CD14-positive monocyte (primary cell): ENCODE results near the gene MCM10. TPM values are rescaled to one million over a fixed set of nuclear protein-coding genes. Genes with fewer than 3 reads are reported as not detected.
A peak's percentile ranks its signal among the peaks of the same experiment; 100 is the strongest.

Experiments
- DNase-seq, 3 donors: peaks; one replicate each; pipeline ENCODE4 v3.0.0-alpha.2; 2011 to 2022
- H2AFZ ChIP-seq: 2 replicates; pipeline ENCODE4 v1.6.0; 2012; ENCODE audit warnings: mild to moderate bottlenecking, low read depth, low read length, inconsistent platforms; ENCODE audit not compliant: insufficient read depth, poor library complexity, severe bottlenecking
- H3K27ac ChIP-seq, 2 donors: 1 replicate in 1 of 2; 2 replicates in 1 of 2; pipeline ENCODE4 v1.5.1; 2012 to 2013; ENCODE audit warnings: low read length in 2 of 2, control low read depth in 1 of 2, inconsistent platforms in 1 of 2, low read depth in 1 of 2, mild to moderate bottlenecking in 1 of 2
- H3K27me3 ChIP-seq, 2 donors: one replicate each; pipeline versions ENCODE4 v1.6.0 to v1.6.1; 2011 to 2013; ENCODE audit warnings: low read length in 2 of 2; ENCODE audit not compliant: control insufficient read depth in 2 of 2, insufficient read depth in 2 of 2
- H3K36me3 ChIP-seq, 2 donors: replicated peaks in 1 of 2; 1 replicate in 1 of 2; 2 replicates in 1 of 2; pipeline versions ENCODE4 v1.5.1 to v1.6.1; 2012 to 2013; ENCODE audit warnings: low read length in 2 of 2, control low read depth in 1 of 2, inconsistent platforms in 1 of 2, mild to moderate bottlenecking in 1 of 2; ENCODE audit not compliant: insufficient read depth in 2 of 2, control insufficient read depth in 1 of 2
- H3K4me1 ChIP-seq, 2 donors: 1 replicate in 1 of 2; 2 replicates in 1 of 2; pipeline versions ENCODE4 v1.5.1 to v1.6.1; 2012 to 2013; ENCODE audit warnings: low read length in 2 of 2, control low read depth in 1 of 2, inconsistent platforms in 1 of 2, mild to moderate bottlenecking in 1 of 2, moderate library complexity in 1 of 2; ENCODE audit not compliant: insufficient read depth in 2 of 2, control insufficient read depth in 1 of 2
- H3K4me2 ChIP-seq: replicated peaks from 2 replicates; pipeline ENCODE3; 2012; ENCODE audit warnings: low read length, moderate library complexity, mild to moderate bottlenecking; ENCODE audit not compliant: poor library complexity, severe bottlenecking; ENCODE audit errors: extremely low read depth
- H3K4me3 ChIP-seq, 3 experiments: fragments of 200-600 bp in 1 of 3; sonication (generic) in 1 of 3; replicated peaks in 1 of 3; 1 replicate in 2 of 3; 2 replicates in 1 of 3; pipeline ENCODE4 v1.5.1; 2011 to 2013; ENCODE audit warnings: low read length in 3 of 3, mild to moderate bottlenecking in 3 of 3, control low read depth in 2 of 3, low read depth in 2 of 3, inconsistent platforms in 1 of 3, moderate library complexity in 1 of 3
- H3K79me2 ChIP-seq: 2 replicates; pipeline ENCODE4 v1.6.0; 2012; ENCODE audit warnings: mild to moderate bottlenecking, control low read depth, inconsistent platforms, low read length, moderate library complexity; ENCODE audit not compliant: insufficient read depth
- H3K9ac ChIP-seq: 2 replicates; pipeline ENCODE4 v1.6.0; 2017; ENCODE audit warnings: low read length, mild to moderate bottlenecking; ENCODE audit not compliant: insufficient read depth, poor library complexity, severe bottlenecking
- H3K9me3 ChIP-seq, 2 donors: replicated peaks in 1 of 2; 1 replicate in 1 of 2; 2 replicates in 1 of 2; pipeline versions ENCODE4 v1.5.1 to v1.6.1; 2012 to 2013; ENCODE audit warnings: low read length in 2 of 2, control low read depth in 1 of 2; ENCODE audit not compliant: control insufficient read depth in 1 of 2, insufficient read depth in 1 of 2
- H4K20me1 ChIP-seq: 2 replicates; pipeline ENCODE4 v1.6.0; 2012; ENCODE audit warnings: mild to moderate bottlenecking, low read length, control low read depth, moderate library complexity; ENCODE audit not compliant: insufficient read depth
- H3K27ac Mint-ChIP-seq, 7 donors: one replicate each; pipeline ENCODE4 v1.8.0; 2020; ENCODE audit warnings: mild to moderate bottlenecking in 7 of 7, mixed read lengths in 7 of 7, moderate library complexity in 6 of 7, inconsistent platforms in 2 of 7
- H3K27me3 Mint-ChIP-seq, 3 donors: one replicate each; pipeline ENCODE4 v1.8.0; 2021 to 2022; ENCODE audit warnings: low read depth in 3 of 3, mild to moderate bottlenecking in 3 of 3, mixed read lengths in 3 of 3, moderate library complexity in 3 of 3, inconsistent platforms in 1 of 3
- H3K36me3 Mint-ChIP-seq, 2 donors: one replicate each; pipeline ENCODE4 v1.8.0; 2020; ENCODE audit warnings: mixed read lengths in 2 of 2, inconsistent platforms in 1 of 2, mild to moderate bottlenecking in 1 of 2
- H3K4me1 Mint-ChIP-seq: one replicate; pipeline ENCODE4 v1.8.0; 2020; ENCODE audit warnings: mild to moderate bottlenecking, mixed read lengths
- H3K4me3 Mint-ChIP-seq, 2 donors: one replicate each; pipeline ENCODE4 v1.8.0; 2020; ENCODE audit warnings: mild to moderate bottlenecking in 2 of 2, mixed read lengths in 2 of 2, moderate library complexity in 1 of 2
- H3K9me3 Mint-ChIP-seq, 7 donors: one replicate each; pipeline ENCODE4 v1.8.0; 2020 to 2022; ENCODE audit warnings: mixed read lengths in 7 of 7, mild to moderate bottlenecking in 6 of 7, moderate library complexity in 6 of 7, inconsistent platforms in 2 of 7
- WGBS: methylation state at CpG from one replicate; pipeline ENCODE4 v1.1.5; 2013; ENCODE audit warnings: missing lambda C conversion rate; ENCODE audit not compliant: insufficient coverage; 5-methylcytosine and 5-hydroxymethylcytosine counted together
- intact Hi-C, 2 donors: fragments of 100-400 bp; cut with micrococcal nuclease; formaldehyde crosslinking; loops; one replicate each; pipeline versions ENCODE4 v1.15.0 to v1.15.1; 2023
- polyA minus RNA-seq: library from RNA; depleted of rRNA, polyadenylated mRNA; stranded (reverse); fragments of >200 nt; gene quantifications from 2 replicates; pipeline ENCODE4 v1.2.3, GENCODE V29; 2012
- polyA plus RNA-seq, 3 donors: library from polyadenylated mRNA; depleted of rRNA in 1 of 3; unstranded in 2 of 3; stranded (reverse) in 1 of 3; fragments of 300-500 nt in 2 of 3; fragments of >200 nt in 1 of 3; fragmentation: Illumina TruSeq in 2 of 3; gene quantifications; 1 replicate in 2 of 3; 2 replicates in 1 of 3; pipeline ENCODE4 v1.2.3, GENCODE V29; 2012 to 2021
- total RNA-seq, 12 experiments: library from RNA in 1 of 12; stranded (reverse) in 1 of 12; fragments of 120-200 nt in 1 of 12; gene quantifications; one replicate each; pipeline ENCODE4 v1.2.4 and lab custom pipeline; 2013 to 2026; ENCODE audit warnings: mixed read lengths in 6 of 12, inconsistent platforms in 1 of 12
- TF ChIP-seq, protein P1 (sequence below): fragments of 200-600 bp; IDR thresholded peaks from one replicate; pipeline ENCODE4 v1.8.0; 2022; ENCODE audit warnings: antibody characterized with exemption, mild to moderate bottlenecking

MCM10 gene
- 0.10 TPM for total RNA-seq (2013)
- not detected for polyA plus RNA-seq
- polyA minus RNA-seq = 0.14 and 0.16 TPM in 2 replicates
- total RNA-seq (lab: John Stamatoyannopoulos, UW) = 0.17 to 3.8 (median 0.64) reads per million in 11 experiments

DNA sequence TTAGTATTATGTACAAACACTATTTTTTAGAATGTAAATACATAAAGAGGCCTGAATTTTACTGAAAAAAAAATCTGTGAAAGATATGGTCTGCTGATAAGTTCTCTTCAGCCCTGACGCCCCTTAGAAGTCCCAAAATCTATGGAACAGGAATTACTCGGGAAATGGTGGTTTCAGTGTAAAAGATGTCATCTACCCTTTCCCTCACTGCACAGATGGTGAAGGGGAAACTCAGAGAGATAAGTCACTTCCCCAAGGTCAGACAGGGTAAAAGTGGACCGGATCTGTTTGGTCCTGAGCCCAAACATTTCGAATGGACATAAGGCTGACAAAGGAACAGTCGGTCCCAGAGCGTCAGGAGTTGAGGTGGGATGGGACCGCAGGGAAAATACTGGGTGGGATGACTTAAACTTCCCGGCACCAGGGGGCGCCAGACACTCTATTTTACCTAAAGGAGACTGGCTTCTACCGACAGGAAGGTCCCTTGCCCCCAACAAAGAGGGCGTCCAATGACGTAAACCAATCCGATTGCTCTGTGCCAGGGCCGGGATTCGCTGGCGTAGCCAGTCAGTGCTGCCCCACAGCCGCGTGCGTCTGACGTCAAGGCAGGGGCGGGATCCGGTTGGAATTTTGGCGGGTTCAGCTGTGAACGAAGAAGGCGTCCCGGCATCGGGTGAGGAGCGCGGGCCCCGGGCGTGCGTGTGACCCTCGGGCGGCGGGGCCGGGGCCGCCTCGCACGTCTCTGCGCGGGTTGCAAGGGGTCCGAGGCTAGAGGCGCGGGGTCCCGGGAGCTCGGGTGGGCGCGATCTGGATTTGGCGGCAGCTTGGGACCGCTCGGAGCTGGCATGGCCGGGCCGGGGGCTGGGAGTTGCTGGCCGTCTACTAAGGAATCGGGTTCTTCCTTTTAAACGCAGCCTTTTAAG is at the start of gene MCM10:
MCM10 (plus strand) TSS at position 625 of the 923 bp plus-strand sequence. CDS start 2,645 bp downstream, outside the sequence.
- under 1% methylated on average over 47 of the region's 56 CpGs for WGBS

DNA sequence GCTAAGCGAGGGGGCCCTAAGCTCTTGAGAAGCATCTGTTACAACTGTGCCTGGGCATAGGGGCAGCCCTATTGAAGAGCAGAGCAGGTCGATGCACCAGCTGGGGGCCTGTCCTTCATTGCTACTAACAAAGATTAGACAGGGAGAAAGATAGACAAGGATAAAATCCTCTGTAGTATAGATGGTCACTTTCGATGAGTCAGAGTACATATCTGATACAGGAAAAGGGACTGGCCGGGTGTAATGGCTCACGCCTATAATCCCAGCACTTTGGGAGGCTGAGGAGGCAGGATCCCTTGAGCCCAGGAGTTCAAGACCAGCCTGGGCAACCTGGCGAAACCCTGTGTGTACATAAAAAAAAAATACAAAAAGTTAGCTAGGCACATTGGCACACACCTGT is 47.8 kb upstream of the MCM10 start:
- Mint-ChIP-seq H3K4me3 (peak overlapping the region in 1 of 2 donors; percentile 65), H3K27ac (peak overlapping the region in 1 of 7 donors; percentile 57), H3K9me3 (peaks cover 0 to 8% (median 2%) of the 10 kb centered on the region in 7 donors), H3K36me3 (peaks cover 0 to 6% of the 10 kb centered on the region in 2 donors), H3K27me3 (peaks cover 18 to 46% (median 28%) of the 10 kb centered on the region in 3 donors), H3K4me1 (peaks cover 20% of the 10 kb centered on the region)
- Histone ChIP-seq H3K79me2 (no peaks in the 10 kb centered on the region), H3K9me3 (no peaks in the 10 kb centered on the region), H3K27ac (no peak overlapping the region), H3K36me3 (no peaks in the 10 kb centered on the region), H3K4me3 (no peak overlapping the region), H2AFZ (no peak overlapping the region), H3K27me3 (peaks cover 17 to 23% of the 10 kb centered on the region in 2 donors), H3K4me1 (peaks cover 15 to 16% of the 10 kb centered on the region in 2 donors), H3K4me2 (no peak overlapping the region), H3K9ac (no peak overlapping the region), H4K20me1 (no peaks in the 10 kb centered on the region)
- WGBS = 96% methylated on average over 3 of the region's 6 CpGs
- TF ChIP-seq, protein P1, sequence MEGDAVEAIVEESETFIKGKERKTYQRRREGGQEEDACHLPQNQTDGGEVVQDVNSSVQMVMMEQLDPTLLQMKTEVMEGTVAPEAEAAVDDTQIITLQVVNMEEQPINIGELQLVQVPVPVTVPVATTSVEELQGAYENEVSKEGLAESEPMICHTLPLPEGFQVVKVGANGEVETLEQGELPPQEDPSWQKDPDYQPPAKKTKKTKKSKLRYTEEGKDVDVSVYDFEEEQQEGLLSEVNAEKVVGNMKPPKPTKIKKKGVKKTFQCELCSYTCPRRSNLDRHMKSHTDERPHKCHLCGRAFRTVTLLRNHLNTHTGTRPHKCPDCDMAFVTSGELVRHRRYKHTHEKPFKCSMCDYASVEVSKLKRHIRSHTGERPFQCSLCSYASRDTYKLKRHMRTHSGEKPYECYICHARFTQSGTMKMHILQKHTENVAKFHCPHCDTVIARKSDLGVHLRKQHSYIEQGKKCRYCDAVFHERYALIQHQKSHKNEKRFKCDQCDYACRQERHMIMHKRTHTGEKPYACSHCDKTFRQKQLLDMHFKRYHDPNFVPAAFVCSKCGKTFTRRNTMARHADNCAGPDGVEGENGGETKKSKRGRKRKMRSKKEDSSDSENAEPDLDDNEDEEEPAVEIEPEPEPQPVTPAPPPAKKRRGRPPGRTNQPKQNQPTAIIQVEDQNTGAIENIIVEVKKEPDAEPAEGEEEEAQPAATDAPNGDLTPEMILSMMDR = no peak
- intact Hi-C loops = no loop called here
- DNase-seq = no peak

More for the DNA sequence above, at the start of gene MCM10:
- peak within 1 kb of the TSS in 5 of 7 donors; percentile 19 to 89 (median 77) for H3K27ac Mint-ChIP-seq
- peaks cover 0 to 3% (median 2%) of the 10 kb centered on the region in 7 donors for H3K9me3 Mint-ChIP-seq
- peaks cover 19% of the 10 kb centered on the region for H3K4me1 Mint-ChIP-seq
- no peaks in the 10 kb centered on the region for H3K9me3 ChIP-seq
- H3K27me3 Mint-ChIP-seq = peaks cover 2 to 8% (median 7%) of the 10 kb centered on the region in 3 donors
- peak; percentile 96 to 100 (median 98) for DNase-seq
- peak within 1 kb of the TSS; percentile 76 to 89 for H3K4me3 Mint-ChIP-seq
- no peak within 1 kb of the TSS for H3K27ac ChIP-seq
- intact Hi-C loops = loop anchor here (2.0 to 5.0 kb wide), 2 partner anchors 141 to 142 kb away; partner anchors contain the start of gene PHYH (in 1 of the 2)
- peaks cover 12% of the 10 kb centered on the region for H3K79me2 ChIP-seq
- H3K36me3 Mint-ChIP-seq = peaks cover 3 to 7% of the 10 kb centered on the region in 2 donors
- no peak within 1 kb of the TSS for H3K9ac ChIP-seq
- H3K27me3 ChIP-seq = no peaks in the 10 kb centered on the region
- TF ChIP-seq, protein P1 = peak; percentile 90
- H3K36me3 ChIP-seq = peaks cover 0 to 5% of the 10 kb centered on the region in 2 donors
- peak within 1 kb of the TSS; percentile 71 for H2AFZ ChIP-seq
- H3K4me2 ChIP-seq = peak within 1 kb of the TSS; percentile 87
- H3K4me1 ChIP-seq = peaks cover 14 to 21% of the 10 kb centered on the region in 2 donors
- peak within 1 kb of the TSS; percentile 14 to 71 (median 23) for H3K4me3 ChIP-seq
- no peaks in the 10 kb centered on the region for H4K20me1 ChIP-seq
